ENCODE results near the gene PLGRKT.
"Not testable (repeated sequence)": the region's sequence is repeated elsewhere in the genome, so short reads cannot be mapped to it uniquely, and the experiment has no call there.

PLGRKT gene

DNA sequence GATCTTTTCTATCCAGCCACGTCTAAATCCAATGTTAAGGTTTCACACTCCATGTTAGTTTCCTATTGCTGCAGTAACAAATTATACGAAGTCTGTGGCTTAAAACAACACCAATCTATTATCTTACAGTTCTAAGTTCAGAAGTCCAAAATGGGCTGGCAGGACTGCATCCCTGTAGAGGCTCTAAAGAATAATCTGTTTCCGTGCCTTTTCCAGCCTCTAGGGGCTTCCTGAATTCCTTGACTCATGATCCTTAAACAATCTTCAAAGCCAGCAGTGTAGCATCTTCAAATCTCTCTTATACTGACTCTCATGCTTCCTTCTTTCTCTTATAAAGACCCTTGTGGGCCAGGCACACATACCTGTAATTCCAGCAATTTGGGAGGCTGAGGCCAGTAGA lies 6.8 kb downstream of the PLGRKT start:
- no peak for DNase-seq (ENCODE audit: low read depth in 2 of 2)

DNA sequence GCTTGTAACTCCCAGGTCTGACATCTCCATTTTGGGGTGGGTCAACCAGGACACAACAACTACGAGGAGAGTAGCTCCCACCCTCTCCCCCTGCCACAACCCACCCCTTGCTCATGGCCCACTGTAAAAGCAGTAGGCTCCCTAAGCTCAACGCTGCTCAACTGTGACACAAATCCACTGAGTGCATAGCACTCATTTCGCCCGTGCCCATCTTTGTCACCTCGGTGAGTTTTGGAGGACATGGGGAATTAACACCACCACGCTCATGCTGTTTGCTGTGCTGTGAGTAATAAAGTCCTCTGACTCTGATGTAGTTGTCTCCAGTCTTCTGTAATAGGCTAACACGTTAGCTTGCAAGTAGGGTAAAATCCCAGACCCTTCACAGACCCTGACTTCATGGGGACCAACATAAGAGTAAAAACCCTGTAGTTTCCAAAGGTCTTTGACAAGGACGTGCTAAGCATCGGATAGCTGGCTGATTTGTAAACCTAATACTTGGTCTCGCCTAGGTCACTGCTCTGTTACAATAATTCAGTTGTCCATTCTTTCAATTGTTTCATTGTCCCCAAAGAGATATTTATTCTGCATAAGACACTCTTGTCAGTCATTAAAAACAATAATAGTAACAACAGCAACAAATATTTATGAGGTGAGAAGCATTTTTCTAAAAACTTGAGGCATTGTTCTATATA lies 7.7 kb downstream of the PLGRKT start:
- DNase-seq (ENCODE audit: low read depth in 2 of 2), result no peak

DNA sequence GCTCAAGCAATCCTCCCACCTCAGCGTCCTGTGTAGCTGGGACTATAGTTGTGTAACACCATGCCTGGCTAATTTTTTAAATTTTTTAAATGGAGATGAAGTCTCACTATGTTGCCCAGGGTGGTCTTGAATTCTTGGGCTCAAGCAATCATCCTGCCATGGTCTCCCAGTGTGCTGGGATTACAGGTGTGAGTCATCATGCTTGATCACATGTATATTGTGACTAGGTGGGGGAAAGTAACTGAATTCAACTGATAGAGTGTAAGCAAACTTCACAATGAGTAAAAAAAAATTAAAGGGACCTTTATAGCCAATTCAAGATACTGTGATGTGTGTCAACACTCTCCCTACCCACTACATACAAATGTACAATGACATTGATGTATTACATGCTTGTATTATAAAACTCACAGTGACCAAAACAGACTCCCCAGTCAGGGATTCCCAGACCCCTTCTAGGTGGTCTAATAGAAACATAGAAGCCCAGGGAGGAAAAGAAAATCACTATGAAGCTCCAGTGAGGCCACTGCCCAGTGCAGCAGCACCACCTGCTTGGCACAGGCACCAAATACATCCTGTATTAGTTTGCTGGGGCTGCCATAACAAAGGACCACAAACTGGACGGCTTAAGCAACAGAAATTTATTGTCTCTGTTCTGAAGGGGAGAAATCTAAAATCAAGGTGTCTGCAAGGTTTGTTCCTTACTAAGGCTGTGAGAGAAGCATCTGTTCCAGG lies 8.8 kb downstream of the PLGRKT start:
- no peak for DNase-seq (ENCODE audit: low read depth in 2 of 2)

DNA sequence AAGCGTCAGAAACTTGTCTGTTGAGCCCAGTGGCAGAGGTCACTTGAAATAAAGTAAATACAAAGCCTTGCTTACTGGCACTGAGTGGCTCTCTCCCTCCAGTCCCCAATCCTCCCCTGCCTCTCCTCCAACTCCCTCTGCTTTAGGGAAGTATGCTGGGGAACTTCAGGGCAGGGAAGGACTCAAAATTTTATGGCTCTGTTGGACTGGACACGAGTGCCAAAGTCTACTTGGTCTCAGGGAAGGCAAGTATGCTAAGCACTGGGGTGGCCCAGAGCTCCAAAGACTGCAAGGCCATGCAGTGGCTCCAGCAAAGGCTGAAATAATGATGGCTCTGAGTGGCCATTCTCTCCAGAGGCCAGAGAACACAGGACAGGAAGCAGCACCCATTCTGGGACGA lies 9.6 kb downstream of the PLGRKT start:
- DNase-seq (ENCODE audit: low read depth in 2 of 2), result no peak

DNA sequence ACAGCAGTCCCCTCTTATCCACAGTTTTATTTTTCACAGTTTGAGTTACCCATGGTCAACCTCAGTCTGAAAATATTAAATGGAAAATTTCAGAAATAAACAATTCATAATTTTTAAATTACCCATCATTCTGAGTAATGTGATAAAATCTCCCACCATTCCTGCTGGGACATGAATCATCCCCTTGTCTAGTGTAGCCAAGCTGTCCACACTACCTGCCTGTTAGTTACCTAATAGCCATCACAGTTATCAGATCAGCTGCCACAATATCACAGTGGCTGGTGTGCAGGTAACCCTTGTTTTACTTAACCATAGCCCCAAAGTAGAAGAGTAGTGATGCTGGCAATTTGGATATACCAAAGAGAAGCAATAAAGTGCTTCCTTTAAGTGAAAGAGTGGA lies 10.7 kb downstream of the PLGRKT start:
- no peak for DNase-seq (ENCODE audit: low read depth in 2 of 2)

DNA sequence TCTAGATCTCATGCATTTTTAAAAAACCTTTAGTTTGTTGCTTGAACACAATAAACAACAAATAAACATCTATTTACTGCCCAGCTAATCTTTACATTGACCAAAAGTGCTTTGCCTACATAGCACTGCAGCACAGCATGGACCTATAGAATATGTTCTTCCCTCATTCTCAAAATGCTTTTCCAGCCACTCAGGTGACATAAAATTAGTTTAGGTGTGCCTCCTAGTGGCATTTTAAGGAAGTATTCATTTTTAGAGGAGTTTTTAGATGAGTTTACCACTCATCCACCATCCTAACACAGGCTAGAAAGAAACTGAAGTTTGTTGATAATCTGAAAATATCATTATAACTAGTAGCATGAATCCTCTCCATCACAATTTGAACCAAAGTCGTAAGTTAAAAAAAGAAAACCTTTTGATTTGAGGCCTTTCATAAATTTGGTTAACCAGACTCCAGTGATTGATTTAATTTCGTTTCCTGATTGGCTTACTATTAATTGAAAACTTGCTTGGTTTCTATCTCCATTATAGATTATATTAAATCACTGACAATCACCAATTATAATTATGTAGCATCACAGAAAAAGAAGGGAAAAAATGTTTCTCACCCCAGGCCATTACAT lies 12.6 kb downstream of the PLGRKT start:
- no peak for DNase-seq (ENCODE audit: low read depth in 2 of 2)

DNA sequence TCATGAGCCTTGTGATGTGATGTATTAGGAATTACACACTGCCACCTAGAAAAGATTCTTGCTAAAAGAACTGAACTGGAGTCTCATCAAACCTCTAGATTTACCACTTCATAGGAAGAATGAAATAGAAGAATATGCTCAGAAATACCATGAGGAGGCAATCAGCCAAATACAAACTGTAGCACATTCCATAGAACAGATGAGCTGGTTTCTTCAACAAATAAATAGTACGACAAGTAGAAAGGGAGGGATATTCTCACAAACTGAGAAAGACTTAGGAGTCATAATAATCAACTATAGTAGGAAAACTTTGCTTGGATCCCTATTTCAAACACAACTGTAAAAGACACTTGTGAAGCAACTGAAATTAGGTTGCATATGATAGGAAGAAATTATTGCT lies 15.4 kb downstream of the PLGRKT start:
- no peak for DNase-seq (ENCODE audit: low read depth in 2 of 2)

DNA sequence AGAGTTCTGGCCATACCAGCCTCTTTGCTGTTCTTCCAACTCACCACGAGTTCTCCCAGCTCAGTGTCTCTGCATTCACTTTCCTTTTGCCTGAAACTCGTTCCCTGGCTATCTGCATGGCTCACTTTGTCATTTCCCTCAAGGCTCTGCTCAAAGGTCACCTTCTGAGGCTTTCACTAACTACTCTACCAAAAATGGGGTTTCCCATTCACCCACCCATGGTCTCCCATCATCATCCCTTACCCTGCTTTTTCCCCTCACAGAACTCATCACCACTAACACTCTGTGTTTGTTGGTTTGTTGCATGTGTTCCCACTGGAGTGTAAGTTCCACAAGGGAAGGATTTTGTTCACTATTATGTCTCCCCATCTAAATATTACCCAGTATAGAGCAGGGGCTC lies 16.6 kb downstream of the PLGRKT start:
- no peak for DNase-seq (ENCODE audit: low read depth in 2 of 2)

DNA sequence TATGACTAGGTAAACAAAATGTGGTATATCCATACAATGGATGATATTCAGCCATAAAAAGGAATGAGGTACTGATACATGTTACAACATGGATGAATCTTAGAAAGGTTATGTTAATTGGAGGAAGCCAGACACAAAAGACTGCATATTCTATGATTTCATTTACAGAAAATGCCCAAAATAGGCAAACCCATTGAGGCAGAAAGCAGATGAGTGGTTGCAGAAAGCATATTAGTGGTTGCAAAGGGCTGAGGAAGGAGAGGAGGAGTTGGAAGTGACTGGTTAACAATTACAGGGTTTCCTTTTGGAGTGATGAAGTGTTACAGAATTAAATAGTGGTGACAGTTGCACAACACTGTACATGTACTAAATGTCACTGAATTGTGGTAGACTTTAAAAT lies 17.7 kb downstream of the PLGRKT start:
- no peak for DNase-seq (ENCODE audit: low read depth in 2 of 2)

DNA sequence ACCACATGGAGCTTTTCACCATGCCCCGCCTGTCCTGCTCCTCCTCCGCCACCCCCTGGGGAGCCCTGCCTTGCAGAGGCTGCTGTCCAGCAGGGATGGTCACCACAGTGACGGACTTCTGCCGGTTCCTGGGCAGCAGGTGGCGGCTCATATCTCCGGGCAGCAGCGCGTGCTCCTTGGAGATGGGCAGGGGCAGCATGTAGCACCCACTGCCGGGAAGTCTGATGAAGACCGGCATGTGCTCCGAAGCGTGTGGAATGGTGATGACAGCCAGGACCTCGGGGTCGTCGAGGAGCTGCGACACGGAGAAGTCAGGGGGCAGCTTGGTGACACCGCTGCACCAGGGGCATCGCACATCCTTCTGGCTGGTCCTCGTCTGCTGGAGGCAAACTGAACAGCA lies 19.2 kb downstream of the PLGRKT start:
- DNase-seq (ENCODE audit: low read depth in 2 of 2), result no peak

DNA sequence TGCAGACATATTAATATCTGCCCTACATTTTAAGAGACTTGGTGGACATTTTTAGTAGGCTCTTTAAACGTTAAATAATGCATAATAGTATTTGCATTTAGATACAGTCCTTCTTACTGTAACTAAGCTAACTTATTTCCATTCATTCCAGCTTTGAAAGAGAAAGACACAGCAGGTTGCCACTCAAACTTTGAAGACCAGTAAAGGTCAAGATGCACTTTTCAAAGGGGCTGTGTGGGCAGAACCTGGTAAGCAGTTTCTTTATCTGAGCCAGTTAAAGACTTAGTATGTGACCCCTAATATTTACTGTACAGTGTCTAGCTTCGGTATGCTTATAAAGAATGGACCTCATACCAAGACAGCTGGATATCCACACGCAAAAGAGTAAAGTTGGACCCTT lies 20.8 kb downstream of the PLGRKT start:
- DNase-seq (ENCODE audit: low read depth in 2 of 2), result no peak

DNA sequence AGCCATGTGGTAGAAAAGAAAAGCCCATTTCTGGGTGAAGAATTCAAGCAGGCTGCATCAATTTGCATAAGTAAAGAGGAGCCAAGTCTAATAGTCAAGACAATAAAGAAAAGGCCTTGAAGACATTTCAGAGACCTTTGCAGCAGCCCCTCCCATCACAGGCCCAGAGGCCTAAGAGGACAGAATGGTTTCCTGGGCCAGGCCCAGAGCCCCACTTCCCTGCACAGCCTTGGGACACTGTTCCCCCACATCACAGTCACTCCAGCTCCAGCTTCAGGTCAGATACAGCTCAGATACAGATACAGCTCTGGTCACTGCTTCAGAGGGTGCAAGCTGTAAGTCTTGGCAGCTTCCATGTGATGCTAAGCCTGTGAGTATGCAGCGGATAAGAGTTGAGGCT lies 29.1 kb downstream of the PLGRKT start:
- DNase-seq (ENCODE audit: low read depth in 2 of 2), result no peak

DNA sequence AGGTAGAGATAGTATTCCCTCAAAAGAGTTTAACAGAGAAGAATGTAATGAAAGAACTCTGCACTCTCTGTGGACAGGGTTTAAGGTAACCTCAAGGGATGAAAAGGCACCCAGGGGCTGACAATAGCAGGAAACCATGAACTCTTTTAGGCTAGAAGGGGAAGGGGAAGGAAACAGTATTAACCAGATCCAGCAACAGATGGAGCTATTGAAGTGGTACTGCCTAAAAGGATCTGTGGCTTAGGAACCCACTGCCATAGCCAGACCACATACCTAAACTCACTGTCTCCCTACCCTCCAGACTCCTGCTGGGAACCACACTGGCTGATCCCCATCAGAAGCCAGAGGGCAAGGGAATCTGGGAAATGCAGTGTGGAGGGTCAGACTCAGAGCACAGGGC lies 35.5 kb downstream of the PLGRKT start:
- DNase-seq (ENCODE audit: low read depth in 2 of 2), result no peak

DNA sequence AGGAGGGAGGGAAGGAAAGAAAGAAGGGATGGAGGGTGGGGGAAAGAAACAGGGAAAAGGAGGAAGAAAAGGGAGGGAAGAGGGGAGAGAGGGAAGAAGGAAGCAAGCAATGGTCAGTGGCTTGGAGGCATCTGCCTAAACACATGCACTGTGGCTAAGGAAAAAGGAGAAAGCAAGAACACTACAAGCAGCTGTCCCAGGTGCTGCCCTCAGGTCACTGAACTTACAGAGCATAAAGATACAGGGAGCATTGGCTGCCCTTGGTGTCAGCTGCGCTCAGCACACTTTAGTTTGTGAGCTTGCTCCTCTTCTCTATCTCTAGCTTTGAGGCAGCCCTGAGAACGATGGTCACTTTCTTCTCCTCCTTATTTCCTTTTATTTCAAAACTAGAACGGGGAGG lies 40.2 kb downstream of the PLGRKT start:
- not testable (repeated sequence) for DNase-seq (ENCODE audit: low read depth in 2 of 2)

DNA sequence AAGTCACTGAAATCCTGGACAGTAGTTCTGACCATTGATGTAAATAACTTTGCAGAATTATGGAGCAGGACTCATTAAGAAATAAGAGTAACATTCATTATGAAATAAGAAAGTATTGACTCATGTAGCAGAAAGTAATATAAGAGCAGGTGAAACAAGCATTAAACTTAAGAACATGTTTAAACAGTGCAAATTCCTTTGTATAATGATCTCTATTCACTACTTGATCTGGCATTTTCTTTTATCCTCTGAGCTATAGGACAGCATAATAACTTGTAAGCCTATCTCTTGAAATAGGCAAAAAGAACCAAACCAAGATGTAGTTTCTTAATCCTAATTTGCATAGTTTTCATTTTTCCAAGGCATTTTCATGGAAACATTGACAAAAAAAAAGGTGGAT lies 42.3 kb downstream of the PLGRKT start:
- DNase-seq (ENCODE audit: low read depth in 2 of 2), result no peak

DNA sequence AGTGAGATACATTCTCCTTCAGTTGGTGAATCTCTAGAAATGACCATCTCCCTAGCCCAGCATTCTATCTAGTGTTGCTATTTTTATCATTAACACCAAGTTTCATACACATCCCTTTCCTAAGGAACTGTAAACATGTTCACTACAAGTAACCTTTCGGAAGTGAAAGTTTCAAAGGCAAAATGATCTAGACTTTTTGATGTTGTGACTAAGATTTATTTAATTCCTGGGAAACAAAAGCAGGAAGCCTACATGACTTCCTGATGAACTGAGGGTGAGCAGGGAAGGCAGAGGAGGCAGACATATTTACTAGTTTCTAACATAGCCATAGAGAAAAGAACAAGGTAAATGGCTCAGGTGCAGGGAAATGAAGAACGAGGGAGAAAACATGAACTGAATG lies 43.7 kb downstream of the PLGRKT start:
- DNase-seq (ENCODE audit: low read depth in 2 of 2), result not testable (repeated sequence)

DNA sequence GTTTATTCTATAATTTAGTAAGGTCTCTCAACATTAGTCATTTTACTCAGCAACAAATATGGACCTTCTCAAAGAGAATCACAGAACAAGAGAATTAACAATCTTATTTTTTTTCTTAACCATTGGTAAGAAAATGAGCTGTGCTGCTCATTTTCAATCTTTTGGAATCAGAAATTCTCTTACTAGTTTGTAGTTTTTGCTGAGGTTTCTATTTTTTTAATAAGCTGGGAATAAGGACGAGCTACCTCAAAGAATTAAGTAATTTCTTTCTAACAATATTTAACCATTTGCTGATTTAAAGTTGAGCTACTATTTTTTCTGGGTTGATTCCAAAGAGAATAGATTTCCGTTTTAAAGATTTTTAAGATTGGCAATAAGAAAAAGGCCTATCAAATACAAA lies 44.2 kb downstream of the PLGRKT start:
- no peak for DNase-seq (ENCODE audit: low read depth in 2 of 2)

DNA sequence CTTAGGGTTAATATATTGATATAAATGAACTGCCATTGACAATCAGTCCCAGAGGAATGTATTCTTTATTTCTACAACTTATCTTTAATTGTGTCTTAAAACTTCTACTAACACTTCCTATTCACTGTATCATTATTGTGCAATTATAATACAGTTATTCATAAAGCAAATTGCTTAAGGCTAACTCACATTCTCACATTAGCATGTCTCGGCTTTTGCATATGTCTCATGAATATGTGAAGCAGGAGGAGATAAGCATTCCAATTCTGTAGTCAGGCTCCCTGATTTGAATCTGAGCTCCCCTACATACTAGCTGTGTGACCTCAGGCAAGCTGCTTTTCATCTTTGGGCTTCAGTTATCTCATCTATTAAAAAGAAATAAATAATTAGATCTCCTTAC lies 45.4 kb downstream of the PLGRKT start:
- DNase-seq (ENCODE audit: low read depth in 2 of 2), result no peak

DNA sequence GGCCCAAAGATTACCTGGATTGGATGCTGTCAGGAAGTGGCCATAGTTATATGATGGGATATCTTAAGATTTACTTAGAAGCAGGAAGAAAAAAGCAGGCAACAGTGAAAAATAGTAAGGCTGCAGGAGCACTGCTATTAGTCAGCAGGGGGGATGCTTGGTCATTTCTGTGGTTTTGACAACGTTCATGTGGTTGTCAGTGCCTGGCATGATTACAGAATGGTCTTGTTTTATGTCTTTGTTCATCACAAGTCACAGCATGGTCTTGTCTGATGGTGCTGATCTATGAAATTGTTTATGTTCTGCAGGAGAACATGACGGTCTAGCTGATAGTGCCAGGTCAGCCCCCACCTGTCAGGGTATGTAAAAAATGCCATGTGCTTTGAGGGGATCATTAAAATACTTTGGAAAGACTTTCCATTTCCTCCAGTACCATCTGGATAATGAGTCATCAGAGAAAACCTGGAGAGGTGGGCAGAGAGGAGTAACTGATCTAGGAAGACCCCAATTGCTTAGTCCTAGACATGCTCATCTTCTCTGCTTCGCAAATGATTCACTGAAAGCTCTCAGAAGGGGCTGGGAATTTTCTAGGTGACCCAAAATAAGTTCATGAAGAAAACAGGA lies 48.5 kb downstream of the PLGRKT start:
- DNase-seq (ENCODE audit: low read depth in 2 of 2), result no peak

DNA sequence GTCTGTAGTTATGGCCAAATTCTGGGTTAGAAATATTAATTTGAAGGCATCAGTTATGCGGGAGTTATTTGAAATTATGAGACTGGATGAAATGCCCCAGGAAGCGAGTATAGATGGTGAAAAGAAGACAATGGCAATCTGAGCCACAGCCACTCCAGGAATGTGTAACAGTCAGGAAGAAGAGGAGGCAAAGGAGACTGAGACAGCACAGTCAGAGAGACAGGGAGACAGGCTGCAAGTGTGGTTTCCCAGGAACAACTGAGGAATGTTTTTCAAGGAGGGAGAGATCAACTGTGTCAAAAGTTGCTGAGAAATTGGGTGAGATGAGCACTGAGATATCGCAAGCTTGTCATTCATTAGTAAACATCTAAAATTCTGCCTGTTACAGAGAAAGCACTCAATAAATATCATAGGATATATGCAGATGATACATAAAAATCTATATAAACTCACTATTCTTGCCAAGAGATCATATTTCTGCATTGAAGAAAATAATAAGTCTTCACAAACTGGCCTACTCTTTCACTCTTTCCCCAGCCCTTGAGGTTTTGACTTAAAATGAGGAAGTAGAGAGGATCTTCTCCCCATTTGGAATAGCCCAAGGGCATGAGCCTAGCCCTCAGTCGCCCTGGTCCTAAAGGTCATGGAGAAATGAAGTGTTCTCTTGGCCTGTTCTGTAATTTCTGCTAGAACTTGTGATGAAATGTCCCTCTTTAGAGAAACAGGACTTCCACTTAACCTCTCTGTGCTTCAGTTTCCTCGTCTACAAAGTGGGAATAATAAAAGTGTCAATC lies 49.5 kb downstream of the PLGRKT start:
- no peak for DNase-seq (ENCODE audit: low read depth in 2 of 2)

DNA sequence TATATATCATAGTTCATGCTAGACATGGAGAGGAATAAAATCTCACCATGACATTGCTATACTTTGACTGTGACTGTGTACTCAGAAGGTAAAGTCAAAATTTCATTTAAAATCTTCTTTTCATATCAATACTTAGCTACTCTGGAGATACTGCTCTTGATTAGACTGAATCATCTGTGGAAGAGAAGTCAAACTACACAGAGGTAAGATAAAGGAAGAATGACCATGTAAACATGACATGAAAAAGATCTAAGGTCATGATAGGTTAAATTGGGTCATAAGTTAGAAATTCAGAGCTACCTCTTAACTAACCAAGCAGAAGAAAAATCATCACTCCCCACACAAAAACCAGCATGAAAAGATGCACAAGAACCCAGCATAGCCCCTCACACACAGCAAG lies 53.3 kb downstream of the PLGRKT start:
- DNase-seq (ENCODE audit: low read depth in 2 of 2), result no peak

DNA sequence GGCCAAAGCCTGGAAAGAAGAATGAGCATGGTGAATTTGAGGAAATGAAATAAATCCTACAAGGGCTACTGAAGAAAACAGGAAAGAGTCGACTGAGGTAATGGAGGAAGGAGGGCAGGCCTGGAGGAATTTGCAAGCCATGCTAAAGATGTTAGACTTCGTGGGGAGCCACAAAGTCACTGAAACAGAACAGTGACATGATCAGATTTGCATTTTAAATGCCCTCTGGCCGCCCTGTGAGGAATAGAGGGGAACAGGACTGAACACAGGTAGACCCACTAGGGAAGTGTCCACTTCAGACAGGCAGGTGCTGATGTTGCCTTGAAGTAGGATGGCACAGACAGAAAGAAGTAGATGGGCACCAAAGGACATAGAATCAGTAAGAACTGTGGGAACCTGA lies 55.2 kb downstream of the PLGRKT start:
- no peak for DNase-seq (ENCODE audit: low read depth in 2 of 2)

All from stimulated activated CD8-positive, alpha-beta memory T cell treated with anti-CD3 and anti-CD28 coated beads, Interleukin-7, amount 100 ng/mL, for 1 hour (primary cell).